GM21381 (cell line): ENCODE measurements around the gene PTBP2.
A peak's percentile ranks its signal among the peaks of the same experiment; 100 is the strongest.

Source experiments
- ATAC-seq: cut with Tn5 transposase; IDR thresholded peaks from one replicate; pipeline ENCODE4 v1.9.1; 2021; ENCODE audit warnings: mild to moderate bottlenecking, moderate library complexity; ENCODE audit not compliant: unreplicated experiment

Gene PTBP2

DNA sequence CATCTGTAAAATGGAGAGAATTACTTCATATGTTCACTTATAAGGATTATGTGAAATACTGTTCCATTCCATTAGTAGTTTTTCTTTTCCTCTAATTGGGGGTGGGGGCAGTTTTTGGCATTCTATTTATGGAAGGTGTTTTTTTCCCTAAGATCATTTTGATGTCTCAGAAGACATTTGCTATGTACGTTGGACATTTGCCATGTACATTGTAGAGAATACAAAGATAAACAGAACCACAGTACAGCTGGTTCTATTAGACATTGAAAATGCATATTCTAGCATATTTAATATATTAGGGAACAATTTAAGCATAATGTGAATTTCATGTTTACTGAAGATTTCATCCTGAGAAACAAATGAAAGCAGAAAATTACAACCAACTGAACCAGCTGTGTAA, 98.5 kb downstream of the PTBP2 start:
- no peak for ATAC-seq

DNA sequence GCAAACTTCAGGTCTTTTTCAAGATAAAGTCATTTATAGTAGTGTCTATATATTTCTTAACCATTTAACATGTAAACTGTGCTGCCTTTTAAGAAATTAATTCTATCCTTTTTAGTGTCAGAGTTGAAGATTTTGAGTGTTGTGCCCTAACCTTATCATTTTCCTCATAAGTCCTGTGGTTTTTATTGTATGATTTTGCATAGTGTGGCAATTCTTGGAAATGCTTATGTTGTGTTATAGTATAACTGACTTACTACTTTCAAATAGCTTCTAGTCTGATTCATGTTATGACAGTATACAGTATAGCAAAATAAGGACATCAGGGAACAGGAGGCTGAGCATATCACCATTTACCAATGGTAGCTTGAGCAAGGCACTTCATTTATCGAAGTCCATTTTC, 99.1 kb downstream of the PTBP2 start:
- ATAC-seq: no peak

DNA sequence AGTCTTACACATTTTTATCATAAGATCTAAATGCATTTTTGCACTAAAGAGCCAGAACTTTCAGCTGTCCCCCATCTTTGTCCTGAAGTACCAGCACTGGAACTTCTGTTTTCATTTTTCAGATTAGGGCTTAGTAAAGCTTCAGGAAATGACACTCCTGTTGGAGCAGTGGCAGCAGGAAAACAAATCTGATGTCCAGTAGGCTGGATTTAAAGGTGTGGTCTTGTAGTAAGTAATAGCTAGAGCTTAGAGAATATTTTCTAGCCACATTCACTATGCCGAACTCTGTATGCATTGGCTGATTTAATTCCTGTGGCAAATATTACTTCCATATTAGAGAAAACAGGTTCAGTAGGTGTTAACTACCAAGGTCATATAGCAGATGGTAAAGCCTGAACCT, 103.6 kb downstream of the PTBP2 start:
- ATAC-seq: no peak

GRCh38 chr1:96825950-96826576, 104.5 kb downstream of the PTBP2 start:
- ATAC-seq: no peak

DNA sequence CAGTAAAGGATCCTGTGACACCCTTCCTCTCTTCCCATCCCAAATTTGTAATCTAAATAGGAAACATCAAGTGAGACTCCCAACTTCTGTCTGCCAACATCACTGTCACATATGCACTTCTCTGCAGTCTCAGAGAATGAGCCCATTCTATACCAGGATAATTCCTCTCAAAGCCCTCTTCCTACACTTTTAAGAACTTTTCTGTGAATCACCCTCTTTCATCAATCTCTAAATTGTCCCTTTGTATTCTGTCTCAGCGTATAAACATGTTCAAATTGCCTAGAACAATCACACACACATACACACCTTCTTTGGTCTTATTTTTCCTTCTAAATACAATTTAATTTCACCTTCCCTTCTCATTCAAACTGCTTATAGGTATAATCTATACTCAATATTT, 111.8 kb downstream of the PTBP2 start:
- no peak for ATAC-seq

- ATAC-seq: no peak
Measured at GRCh38 chr1:96834986-96835385, 113.4 kb downstream of the PTBP2 start.

GRCh38 chr1:96837057-96837780, 115.6 kb downstream of the PTBP2 start:
- ATAC-seq: no peak

GRCh38 chr1:96837781-96838216, 116.2 kb downstream of the PTBP2 start:
- no peak for ATAC-seq

DNA sequence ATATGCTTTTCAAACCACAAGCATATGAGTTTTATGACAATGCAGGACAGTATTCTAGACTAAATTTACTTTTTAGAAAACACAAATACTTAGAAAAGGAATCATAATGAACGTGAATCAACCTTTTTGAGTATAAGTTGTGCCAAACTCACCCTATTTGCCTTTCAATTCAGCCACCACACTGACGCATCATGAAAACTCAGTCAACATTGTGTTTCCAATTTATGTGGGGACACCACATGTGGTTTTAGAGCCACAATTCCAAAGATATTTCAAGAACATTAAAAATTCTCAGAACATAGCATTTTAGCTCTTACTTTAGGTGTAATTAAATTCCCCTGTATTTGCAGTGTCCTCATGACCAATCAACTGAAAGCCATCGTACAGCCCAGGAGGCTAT, 118.8 kb downstream of the PTBP2 start:
- no peak for ATAC-seq

GRCh38 chr1:96842215-96842614, 120.6 kb downstream of the PTBP2 start:
- no peak for ATAC-seq

DNA sequence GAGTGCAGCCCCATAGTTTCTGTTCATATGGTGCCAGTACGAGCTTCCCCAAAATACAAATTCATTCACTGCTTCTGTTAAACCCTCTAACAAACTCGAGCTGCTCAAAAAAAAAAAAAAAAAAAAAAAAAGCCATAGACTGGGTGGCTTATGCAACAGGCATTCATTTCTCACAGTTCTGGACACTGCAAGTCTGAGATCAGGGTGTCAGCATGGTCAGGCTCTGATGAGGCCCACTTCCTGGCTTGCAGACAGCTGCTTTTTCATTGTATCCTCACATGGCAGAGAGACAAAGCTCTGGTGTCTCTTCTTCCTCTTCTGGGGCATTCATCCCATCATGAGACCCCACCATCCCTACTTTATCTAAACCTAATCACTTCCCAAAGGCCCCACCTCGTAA, 121.6 kb downstream of the PTBP2 start:
- no peak for ATAC-seq

DNA sequence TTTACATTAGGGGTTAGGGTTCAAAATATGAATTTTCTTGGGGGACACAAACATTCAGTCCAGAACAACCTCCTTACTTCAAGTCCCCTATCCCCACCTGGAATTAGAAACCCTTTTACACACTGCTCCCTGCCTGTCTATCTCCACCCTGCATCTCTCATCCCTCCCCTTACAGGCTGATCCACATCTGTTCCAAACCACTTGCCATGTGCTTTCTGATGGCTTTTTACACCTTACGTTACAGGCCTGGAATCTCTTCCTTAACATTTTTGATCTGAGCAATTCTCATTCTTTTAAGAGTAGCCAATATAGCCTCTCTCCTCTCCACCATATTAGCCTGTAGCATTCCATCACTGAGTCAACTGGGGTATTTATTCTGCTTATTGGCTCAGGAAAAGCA, 122.0 kb downstream of the PTBP2 start:
- no peak for ATAC-seq

DNA sequence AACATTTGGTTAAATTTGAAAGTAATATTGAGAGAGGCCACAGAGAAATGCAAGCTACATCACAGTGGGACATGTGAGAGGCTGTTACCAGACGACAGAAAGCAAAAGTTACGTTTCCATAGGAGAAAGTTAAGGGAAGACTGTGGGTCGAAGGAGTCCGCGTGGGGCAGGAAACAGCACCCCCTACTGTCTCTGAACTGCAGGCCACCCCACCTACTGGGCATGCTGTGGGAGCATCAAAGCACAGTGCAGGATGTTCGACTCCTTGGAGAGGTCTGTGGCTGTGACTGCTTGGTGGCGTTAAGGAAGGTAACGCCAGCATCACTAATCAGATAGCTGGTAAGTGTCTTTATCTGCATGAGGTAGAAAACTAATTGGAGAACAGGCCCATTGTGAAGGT, 123.9 kb downstream of the PTBP2 start:
- ATAC-seq: peak; percentile 83

- ATAC-seq: no peak
Measured at GRCh38 chr1:96861836-96862235, 140.3 kb downstream of the PTBP2 start.

- no peak for ATAC-seq
Measured at GRCh38 chr1:96863449-96863848, 141.9 kb downstream of the PTBP2 start.
